ENCODE measurements around the gene SYDE2. TPM values are rescaled to one million over a fixed set of nuclear protein-coding genes. Genes with fewer than 3 reads are reported as not detected.

The SYDE2 gene
- total and polyA plus RNA-seq, 9 of the 15 experiments (the other 6 are each of a cell fraction or from before 2014, with no cell fraction given): 0.39 to 8.7 (median 4.5) TPM

DNA sequence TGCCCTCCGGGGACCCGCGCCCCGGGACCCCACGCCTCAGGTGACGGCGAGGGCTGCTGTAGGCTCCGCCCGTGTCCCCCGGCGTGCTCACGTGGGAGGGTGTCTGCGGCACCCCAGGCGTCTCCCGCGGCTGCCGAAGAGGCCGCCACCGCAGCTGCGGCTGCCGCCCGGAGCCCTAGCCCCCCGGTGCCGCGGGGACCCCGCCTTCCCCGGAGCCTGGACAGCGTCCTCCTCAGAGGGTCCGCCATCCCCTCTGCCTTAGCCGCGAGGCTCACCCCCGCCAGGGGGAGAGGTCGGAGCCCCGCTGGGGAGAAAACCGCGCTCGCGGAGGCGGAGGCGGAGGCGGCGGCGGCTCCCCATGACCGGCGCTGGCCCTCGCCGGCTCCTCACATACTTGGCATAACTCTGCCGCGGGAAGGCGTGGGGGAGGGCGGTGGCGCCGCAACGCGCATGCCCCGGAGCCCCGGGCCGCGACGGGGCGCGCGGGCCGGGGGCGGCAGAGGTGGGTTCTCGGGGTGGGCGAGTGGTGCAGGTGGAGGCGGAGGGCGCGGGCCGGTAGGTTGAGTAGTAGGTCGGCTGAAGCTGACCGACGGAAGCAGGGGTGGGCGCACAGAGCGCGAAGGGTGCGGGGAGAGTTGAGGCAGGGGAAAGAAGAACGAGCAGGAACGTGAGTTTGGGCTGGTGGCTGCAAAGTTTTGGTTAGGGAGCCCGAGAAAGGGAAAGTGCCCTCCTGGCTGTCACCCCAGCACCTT is 700 bp upstream of the SYDE2 start (continued):
- TF ChIP-seq ARID4B (CRISPR knock-in tag; IDR thresholded peaks at IDR 0.05): peak; percentile 44; the same call in 1 of the 2 replicates
- TF ChIP-seq SP1 (CRISPR knock-in tag; IDR thresholded peaks at IDR 0.05): peak; percentile 59; the same call in 1 of the 2 replicates
- TF ChIP-seq FOSL1 (tag; conservative IDR thresholded peaks at IDR 0.05): no peak
- TF ChIP-seq, protein P1, sequence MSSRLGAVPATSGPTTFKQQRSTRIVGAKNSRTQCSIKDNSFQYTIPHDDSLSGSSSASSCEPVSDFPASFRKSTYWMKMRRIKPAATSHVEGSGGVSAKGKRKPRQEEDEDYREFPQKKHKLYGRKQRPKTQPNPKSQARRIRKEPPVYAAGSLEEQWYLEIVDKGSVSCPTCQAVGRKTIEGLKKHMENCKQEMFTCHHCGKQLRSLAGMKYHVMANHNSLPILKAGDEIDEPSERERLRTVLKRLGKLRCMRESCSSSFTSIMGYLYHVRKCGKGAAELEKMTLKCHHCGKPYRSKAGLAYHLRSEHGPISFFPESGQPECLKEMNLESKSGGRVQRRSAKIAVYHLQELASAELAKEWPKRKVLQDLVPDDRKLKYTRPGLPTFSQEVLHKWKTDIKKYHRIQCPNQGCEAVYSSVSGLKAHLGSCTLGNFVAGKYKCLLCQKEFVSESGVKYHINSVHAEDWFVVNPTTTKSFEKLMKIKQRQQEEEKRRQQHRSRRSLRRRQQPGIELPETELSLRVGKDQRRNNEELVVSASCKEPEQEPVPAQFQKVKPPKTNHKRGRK (tag; IDR thresholded peaks at IDR 0.05): no peak
- TF ChIP-seq, protein P2, sequence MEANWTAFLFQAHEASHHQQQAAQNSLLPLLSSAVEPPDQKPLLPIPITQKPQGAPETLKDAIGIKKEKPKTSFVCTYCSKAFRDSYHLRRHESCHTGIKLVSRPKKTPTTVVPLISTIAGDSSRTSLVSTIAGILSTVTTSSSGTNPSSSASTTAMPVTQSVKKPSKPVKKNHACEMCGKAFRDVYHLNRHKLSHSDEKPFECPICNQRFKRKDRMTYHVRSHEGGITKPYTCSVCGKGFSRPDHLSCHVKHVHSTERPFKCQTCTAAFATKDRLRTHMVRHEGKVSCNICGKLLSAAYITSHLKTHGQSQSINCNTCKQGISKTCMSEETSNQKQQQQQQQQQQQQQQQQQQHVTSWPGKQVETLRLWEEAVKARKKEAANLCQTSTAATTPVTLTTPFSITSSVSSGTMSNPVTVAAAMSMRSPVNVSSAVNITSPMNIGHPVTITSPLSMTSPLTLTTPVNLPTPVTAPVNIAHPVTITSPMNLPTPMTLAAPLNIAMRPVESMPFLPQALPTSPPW (CRISPR knock-in tag; IDR thresholded peaks at IDR 0.05): peak; percentile 44
- TF ChIP-seq, protein P3, sequence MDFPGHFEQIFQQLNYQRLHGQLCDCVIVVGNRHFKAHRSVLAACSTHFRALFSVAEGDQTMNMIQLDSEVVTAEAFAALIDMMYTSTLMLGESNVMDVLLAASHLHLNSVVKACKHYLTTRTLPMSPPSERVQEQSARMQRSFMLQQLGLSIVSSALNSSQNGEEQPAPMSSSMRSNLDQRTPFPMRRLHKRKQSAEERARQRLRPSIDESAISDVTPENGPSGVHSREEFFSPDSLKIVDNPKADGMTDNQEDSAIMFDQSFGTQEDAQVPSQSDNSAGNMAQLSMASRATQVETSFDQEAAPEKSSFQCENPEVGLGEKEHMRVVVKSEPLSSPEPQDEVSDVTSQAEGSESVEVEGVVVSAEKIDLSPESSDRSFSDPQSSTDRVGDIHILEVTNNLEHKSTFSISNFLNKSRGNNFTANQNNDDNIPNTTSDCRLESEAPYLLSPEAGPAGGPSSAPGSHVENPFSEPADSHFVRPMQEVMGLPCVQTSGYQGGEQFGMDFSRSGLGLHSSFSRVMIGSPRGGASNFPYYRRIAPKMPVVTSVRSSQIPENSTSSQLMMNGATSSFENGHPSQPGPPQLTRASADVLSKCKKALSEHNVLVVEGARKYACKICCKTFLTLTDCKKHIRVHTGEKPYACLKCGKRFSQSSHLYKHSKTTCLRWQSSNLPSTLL (IDR thresholded peaks at IDR 0.05): no peak
- TF ChIP-seq, protein P4, sequence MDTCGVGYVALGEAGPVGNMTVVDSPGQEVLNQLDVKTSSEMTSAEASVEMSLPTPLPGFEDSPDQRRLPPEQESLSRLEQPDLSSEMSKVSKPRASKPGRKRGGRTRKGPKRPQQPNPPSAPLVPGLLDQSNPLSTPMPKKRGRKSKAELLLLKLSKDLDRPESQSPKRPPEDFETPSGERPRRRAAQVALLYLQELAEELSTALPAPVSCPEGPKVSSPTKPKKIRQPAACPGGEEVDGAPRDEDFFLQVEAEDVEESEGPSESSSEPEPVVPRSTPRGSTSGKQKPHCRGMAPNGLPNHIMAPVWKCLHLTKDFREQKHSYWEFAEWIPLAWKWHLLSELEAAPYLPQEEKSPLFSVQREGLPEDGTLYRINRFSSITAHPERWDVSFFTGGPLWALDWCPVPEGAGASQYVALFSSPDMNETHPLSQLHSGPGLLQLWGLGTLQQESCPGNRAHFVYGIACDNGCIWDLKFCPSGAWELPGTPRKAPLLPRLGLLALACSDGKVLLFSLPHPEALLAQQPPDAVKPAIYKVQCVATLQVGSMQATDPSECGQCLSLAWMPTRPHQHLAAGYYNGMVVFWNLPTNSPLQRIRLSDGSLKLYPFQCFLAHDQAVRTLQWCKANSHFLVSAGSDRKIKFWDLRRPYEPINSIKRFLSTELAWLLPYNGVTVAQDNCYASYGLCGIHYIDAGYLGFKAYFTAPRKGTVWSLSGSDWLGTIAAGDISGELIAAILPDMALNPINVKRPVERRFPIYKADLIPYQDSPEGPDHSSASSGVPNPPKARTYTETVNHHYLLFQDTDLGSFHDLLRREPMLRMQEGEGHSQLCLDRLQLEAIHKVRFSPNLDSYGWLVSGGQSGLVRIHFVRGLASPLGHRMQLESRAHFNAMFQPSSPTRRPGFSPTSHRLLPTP (IDR thresholded peaks at IDR 0.05; ENCODE audit: borderline replicate concordance, extremely low read depth, insufficient read length): no peak
- peak; percentile 83 for TF ChIP-seq USF1 (CRISPR knock-in tag; IDR thresholded peaks at IDR 0.05)
- peak; percentile 44; the same call in 1 of the 2 replicates for TF ChIP-seq ATF7 (IDR thresholded peaks at IDR 0.05)
- TF ChIP-seq KHSRP (IDR thresholded peaks at IDR 0.05): no peak
- no peak for TF ChIP-seq ZNF778 (CRISPR knock-in tag; IDR thresholded peaks at IDR 0.05)
- no peak for TF ChIP-seq RFX1 (IDR thresholded peaks at IDR 0.05)
- peak; percentile 29; the same call in 1 of the 2 replicates for TF ChIP-seq GABPA (tag; conservative IDR thresholded peaks at IDR 0.05; ENCODE audit: low read depth)
